RWPE1 (cell line): Measurements from ENCODE around the gene CASP3.
"Not testable (repeated sequence)": the region's sequence is repeated elsewhere in the genome, so short reads cannot be mapped to it uniquely, and the experiment has no call there.

Source experiments
- CTCF ChIA-PET: fragments of 350-600 bp; sonication (Branson Sonifier 250); formaldehyde crosslinking; extraction: SDS; loops from one replicate; lab custom pipeline; 2021; lab: Yijun Ruan, JAX
- POLR2A ChIA-PET: fragments of 400-600 bp; formaldehyde crosslinking; extraction: SDS; loops from one replicate; lab custom pipeline; 2020; ENCODE audit warnings: antibody characterized with exemption; ENCODE audit not compliant: low non-redundant PET; lab: Yijun Ruan, JAX
- DNase-seq: peaks from one replicate; pipeline ENCODE4 v3.0.0; 2012; ENCODE audit warnings: low spot score
- H3K27ac ChIP-seq: fragments of 450-650 bp; 2 replicates; pipeline ENCODE4 v1.5.1; 2017
- CTCF ChIP-seq: fragments of 450-650 bp; conservative IDR thresholded peaks from 2 replicates; pipeline ENCODE4 v1.5.1; 2017; ENCODE audit warnings: low read depth, mild to moderate bottlenecking

Gene CASP3

GRCh38 chr4:184624972-184625554, 24.2 kb downstream of the CASP3 start:
- TF ChIP-seq CTCF = no peak
- H3K27ac ChIP-seq = no peak overlapping the region
- DNase-seq = no peak
- CTCF ChIA-PET = no interaction called here
- POLR2A ChIA-PET = no interaction called here

GRCh38 chr4:184624504-184624903, 24.7 kb downstream of the CASP3 start:
- CTCF ChIA-PET = not testable (repeated sequence)

GRCh38 chr4:184621518-184621917, 27.7 kb downstream of the CASP3 start:
- TF ChIP-seq CTCF = no peak
- ChIA-PET CTCF (no interaction called here), POLR2A (no interaction called here)
- H3K27ac ChIP-seq = no peak overlapping the region
- DNase-seq = no peak

More at GRCh38 chr4:184624504-184624903, 24.7 kb downstream of the CASP3 start:
- H3K27ac ChIP-seq, POLR2A ChIA-PET, DNase-seq: not testable (repeated sequence)

- CTCF ChIA-PET = interaction anchor here (0.7 kb wide), 1 partner anchor 704 kb away, joined by 3 read pairs; no protein-coding TSS in a partner anchor
- H3K27ac ChIP-seq = no peak overlapping the region
- no peak for DNase-seq
- TF ChIP-seq CTCF = no peak
- POLR2A ChIA-PET = no interaction called here
These were observed 28.9 kb downstream of the CASP3 start for GRCh38 chr4:184620212-184620867.

- POLR2A ChIA-PET = no interaction called here
- no peak overlapping the region for H3K27ac ChIP-seq
These were observed 31.5 kb downstream of the CASP3 start for GRCh38 chr4:184617600-184618196.

GRCh38 chr4:184616633-184617551, 32.4 kb downstream of the CASP3 start:
- H3K27ac ChIP-seq = no peak overlapping the region
- no peak for TF ChIP-seq CTCF
- CTCF ChIA-PET = interaction anchor here (0.5 to 0.7 kb wide), 3 partner anchors 28 to 455 kb away, joined by 3 to 4 read pairs (median 4); no protein-coding TSS in a partner anchor
- POLR2A ChIA-PET = no interaction called here
- no peak for DNase-seq

More at GRCh38 chr4:184617600-184618196, 31.5 kb downstream of the CASP3 start:
- no peak for TF ChIP-seq CTCF
- DNase-seq = no peak
- CTCF ChIA-PET = interaction anchor here (0.5 to 0.7 kb wide), 3 partner anchors 29 to 354 kb away, joined by 3 to 4 read pairs (median 4); no protein-coding TSS in a partner anchor

- DNase-seq, POLR2A ChIA-PET, H3K27ac ChIP-seq: not testable (repeated sequence)
- CTCF ChIA-PET = interaction anchor here (0.7 kb wide), 1 partner anchor 65 kb away, joined by 3 read pairs; no protein-coding TSS in a partner anchor
These were observed 33.1 kb downstream of the CASP3 start for GRCh38 chr4:184616168-184616567.
